Brain pericyte (primary cell): ENCODE results near the gene ALG11.
"Not testable (repeated sequence)": the region's sequence is repeated elsewhere in the genome, so short reads cannot be mapped to it uniquely, and the experiment has no call there.

Source experiments
- DNase-seq: peaks from one replicate; pipeline ENCODE4 v3.0.0-alpha.2; 2012; ENCODE audit warnings: low read depth, low spot score

Gene ALG11

GRCh38 chr13:52011632-52012511 lies at the start of gene ALG11:
Gene ALG11 (plus strand): TSS chr13:52012398. CDS start chr13:52012419, 21 bp downstream.
- DNase-seq: peak; percentile 96

DNA sequence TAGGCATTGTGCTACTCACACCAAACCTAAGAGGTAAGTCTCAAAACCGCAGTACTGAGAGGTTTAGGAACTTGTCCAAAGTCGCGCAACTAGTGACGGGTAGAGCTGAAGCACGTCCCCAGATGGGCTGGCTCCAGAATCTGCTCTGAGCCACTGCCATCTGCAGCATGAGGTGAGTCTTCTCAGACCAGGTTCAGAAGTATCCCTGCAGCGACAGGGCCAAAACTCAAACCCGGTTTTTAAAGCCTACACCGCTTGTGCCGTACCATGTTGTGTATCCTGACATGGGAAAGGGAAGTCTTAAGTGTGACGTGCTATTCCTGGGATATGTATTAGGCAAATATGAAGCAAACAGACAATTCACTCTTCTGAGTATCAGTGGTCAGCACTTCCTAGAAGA lies 46.0 kb upstream of the ALG11 start:
- DNase-seq: no peak

DNA sequence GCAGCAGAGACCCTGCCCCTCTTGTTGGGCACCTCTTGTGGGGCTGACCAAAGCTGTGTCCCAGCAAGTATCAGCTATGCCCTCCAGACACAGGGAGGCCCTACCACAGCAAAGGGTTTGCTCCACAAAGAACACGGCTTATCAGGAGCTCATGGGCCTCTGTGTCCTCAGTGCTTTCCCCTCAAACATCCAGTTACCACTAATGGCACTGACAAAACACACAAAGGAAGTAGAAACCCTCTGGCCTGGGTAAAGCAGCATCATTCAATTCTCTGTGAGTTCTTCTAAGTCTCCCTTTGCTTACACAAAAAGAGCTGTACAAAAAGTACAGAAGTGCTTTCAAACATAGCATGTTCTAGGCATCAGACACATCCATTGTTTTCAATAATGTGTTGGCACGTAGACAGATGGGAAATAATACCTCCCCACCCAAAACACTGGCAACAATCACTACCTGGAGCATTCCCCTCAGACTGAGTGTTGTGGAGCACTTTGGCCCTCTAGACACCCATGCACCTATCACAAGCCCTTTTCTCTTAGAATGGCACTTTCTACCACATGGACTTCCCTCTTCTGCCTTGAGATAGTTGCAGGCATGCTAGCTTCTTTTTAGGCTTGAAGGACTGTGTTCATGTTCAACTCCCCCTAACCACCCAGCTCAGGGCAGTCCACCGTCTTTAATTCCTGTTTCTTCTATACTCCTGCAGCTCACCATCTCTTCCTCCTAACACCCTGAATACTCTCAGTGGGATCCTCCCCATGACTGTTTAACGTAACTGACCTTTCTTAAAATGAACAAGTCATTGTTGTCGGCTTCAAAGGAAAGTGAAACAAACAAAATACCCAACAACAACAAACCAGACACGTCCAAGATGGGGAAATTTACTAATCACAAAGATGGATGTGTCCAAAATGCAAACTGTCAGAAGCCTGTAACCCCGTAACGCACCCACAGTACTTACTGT lies 44.4 kb upstream of the ALG11 start:
- no peak for DNase-seq

DNA sequence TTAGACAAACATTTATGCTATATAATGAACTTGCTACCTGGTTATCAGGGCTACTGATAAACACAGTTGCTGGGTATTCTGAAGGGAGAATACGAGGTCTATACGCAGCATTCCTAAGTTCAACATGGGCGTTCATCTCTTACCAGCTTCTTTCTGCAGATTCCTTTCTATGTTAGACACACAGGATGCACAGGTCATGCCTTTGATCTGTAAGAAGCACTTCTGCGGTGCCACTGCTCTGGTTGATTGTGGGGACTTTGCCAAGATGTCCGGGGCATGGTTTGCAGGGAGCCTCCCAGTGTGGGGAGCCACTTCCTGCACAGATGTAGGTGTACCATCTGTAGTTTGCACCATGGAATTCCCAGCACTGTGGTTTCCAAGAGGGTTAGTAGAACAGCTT lies 41.8 kb upstream of the ALG11 start:
- no peak for DNase-seq

DNA sequence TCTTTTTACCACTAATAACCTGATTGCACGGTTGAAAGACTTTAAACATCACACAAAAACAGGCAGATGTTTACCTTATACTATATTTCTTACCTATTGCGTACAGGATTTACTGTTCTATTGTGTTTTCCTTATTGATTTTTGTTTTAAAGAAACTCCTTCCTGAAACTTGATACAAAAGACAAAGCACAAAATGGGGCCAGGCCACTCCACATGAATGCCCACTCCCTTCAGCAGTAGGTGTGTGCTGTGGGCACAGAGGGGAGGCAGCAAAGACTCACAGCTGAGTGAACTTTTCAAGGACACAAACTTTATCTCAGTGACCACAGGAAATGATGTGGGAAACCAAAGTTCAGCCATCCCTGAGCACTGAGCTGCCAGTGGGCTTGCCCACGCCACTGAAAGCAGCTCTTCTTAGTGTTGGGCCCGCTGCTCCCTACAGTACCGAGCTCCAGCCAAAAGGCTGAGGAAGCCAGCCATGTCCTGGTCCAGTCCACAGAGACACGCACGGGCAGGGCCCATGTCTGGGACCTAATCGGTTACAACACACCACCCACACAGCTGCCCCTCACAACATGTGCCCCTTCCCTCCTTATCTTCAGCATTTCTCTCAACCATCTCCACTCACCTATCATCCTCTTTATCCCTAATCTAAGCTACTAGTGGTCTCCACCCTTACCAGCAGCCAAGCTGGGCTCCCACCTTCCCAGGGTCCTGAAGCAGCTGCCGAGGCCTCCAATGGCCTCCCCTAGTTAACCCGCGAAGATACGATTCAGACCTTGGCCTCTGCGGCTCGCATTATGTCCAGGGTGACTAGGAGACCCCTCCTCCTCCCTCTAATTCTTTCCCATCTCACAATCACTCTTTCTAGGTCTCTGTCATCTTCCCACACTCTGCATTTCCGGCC lies 40.4 kb upstream of the ALG11 start:
- no peak for DNase-seq

GRCh38 chr13:51974482-51974881 lies 37.7 kb upstream of the ALG11 start:
- no peak for DNase-seq

DNA sequence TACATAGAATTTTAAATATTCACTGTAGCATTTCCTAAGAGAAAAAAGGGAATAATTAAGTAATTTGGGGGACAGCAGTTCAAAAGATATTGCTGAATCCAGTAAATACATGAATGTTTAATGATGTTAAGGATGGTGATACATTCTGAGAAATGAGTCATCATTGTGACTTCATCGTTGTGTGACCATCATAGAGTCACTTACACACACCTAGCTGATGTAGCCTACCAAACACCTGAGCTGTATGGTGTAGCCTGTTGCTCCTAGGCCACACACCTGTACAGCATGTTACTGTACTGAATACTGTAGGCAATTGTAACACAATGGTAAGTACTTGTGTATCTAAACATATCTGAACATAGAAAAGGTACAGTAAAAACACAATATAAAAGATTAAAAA lies 35.8 kb upstream of the ALG11 start:
- no peak for DNase-seq

DNA sequence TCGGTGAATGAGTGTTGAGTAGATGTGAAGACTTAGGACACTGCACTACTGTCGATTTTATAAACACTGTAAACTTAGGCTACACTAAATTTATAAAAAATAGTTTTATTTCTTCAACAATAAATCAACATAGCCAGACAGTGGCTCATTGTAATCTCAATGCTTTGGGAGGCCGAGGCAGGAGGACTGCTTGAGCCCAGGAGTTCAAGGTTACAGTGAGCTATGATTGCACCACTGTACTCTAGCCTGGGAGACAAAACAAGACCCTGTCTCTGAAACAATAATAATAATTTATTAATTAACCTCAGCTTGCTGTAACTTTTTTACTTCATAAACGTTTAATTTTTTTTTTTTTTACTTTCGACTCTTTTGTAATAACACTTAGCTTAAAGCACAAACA lies 35.3 kb upstream of the ALG11 start:
- DNase-seq: no peak

DNA sequence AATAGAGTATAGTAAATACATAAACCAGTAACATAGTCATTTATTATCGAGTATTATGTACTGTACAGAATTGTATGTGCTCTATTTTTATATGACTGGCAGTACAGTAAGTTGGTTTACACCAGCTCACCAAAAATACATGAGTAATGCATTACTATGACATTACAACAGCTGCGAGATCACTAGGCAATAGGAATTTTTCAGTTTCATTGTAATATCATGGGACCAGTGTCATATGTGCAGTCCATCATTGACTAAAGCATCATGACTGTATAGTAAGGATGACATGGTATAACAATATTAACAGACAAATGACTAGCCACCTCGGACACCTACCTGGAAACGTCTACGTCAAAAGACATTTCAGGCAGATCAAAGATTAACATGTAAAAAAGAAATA lies 34.6 kb upstream of the ALG11 start:
- no peak for DNase-seq

DNA sequence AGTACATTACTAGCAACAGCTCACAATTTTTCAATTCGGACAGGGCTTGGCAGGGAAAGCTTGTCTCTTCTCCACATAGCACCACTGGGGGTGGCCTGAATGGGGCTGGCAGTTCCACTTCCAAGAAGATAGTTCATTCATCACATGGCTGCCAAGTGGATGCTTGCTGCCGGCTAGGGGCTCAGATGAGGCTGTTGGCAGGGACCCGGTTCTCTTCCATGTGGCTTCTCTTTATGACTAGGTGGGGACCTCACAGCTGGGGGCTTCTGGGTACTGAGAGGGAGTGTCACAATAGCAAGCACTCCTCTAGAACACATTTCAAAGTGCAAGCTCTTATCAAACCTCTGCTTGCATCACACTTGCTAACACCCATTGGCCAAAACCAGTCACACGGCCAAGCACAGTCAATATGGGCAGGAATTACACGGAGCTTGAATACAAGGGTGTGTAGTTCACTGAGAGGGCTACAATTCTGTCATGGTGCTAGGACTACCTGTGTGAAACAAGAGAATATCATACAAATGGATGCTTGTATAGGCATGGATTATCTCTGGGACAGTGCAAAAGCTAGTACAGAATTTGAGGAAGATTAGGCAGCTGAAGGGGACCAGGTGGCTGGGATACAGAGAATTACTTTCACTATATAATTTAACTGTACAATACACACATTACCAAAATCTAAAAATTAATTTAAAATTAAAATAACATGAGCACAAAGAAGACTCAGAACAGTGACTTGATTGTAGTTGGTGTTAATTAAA lies 33.2 kb upstream of the ALG11 start:
- DNase-seq: no peak

DNA sequence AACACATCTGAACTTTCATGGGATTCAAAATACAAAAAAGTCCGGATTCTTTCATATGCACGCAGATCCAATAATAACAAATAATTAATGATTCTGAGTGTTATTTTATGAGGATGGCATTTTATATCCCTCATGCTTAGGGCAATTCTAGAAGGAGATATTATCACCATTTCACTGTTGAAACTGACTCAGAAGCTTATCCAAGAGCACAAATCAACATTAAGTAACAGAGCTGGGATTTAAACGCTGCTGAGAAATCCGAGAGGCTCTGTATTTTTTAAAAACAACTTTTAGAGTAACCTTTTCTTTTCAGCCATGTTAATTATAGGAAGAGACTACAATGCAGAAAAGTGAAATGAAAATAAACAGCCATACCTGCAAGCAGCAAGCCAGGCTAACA lies 31.3 kb upstream of the ALG11 start:
- DNase-seq: no peak

DNA sequence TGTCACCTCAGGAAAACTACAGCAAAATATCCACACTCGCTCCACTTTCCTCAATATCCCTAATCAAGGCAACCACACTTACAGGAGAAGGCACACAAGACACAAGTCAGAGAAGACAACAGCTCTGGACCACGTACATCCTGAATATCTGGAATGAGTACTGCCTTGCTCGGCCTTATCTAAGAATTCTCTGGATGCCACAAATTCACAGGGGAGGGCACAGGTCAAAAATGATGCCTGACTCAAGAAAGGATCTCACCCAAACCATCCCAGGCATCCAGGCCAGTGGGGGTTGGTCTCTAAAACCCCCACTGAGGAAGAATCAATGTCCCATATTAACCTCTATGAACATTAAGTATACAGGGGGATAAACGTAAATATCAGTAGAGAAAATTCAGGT lies 30.8 kb upstream of the ALG11 start:
- no peak for DNase-seq

DNA sequence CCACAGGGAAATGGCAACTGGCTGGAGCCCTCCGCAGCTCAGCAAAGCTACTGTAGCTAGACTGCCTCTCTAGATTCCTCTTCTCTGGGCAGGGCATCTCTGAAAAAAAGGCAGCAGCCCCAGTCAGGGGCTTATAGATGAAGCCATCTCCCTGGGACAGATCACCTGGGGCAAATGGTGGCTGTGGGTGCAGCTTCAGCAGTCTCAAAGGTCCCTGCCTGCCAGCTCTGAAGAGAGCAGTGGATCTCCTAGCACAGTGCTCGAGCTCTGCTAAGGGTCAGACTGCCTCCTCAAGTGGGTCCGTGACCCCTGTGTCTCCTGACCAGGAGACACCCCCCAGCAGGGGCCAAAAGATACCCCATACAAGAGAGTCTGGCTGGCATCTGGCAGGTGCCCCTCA lies 28.9 kb upstream of the ALG11 start:
- not testable (repeated sequence) for DNase-seq

GRCh38 chr13:51984904-51985303 lies 27.3 kb upstream of the ALG11 start:
- DNase-seq: not testable (repeated sequence)

- no peak for DNase-seq
These were observed 23.1 kb upstream of the ALG11 start for GRCh38 chr13:51988988-51989618.

DNA sequence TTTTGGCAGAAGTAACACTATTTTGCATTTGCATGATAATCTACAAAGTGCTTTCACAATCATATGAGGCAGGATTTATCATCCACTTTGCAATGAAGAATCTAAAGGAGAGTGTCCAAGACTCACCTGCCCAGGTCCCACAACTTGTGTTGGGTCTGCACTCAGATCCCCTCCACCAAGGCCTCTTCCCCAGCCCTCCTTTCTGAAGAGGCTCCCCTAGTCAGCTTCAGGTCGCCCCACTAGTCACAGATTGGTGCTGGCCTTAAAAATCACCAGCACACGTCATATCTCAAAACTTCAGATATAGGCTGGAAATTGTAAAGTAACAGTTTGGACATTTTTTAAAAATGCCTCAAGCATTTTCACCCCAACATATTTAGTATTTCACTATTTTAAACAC lies 18.5 kb upstream of the ALG11 start:
- DNase-seq: no peak

- no peak for DNase-seq
These were observed 16.3 kb upstream of the ALG11 start for GRCh38 chr13:51995677-51996551.

- DNase-seq: no peak
These were observed 15.6 kb upstream of the ALG11 start for GRCh38 chr13:51996641-51997040.

DNA sequence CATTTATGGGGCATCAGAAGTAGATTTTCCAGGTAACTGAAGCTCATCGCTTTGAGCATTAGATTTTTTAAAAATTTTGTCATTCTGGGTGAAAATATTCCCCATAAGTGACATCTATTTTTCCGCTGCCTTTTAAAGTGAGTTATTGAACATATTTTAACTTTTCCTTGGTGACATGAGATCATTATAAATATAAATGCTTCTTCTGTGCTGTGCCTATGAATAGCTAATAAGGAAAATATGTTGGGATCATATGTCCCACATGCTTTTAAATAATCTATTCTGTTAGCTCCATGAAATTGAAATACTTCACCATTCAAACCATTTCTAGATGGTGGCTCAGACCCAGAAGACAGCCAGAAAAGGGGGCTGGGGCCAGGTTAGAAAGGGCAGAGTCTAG lies 15.0 kb upstream of the ALG11 start:
- no peak for DNase-seq
